Neural cell (in vitro differentiated cells): ENCODE measurements around the gene RGL1.

Experiments used
- EP300 ChIP-seq: fragments of 450-650 bp; conservative IDR thresholded peaks from 2 replicates; pipeline ENCODE4 v1.6.1; 2014; ENCODE audit warnings: antibody characterized with exemption, mild to moderate bottlenecking, moderate library complexity; ENCODE audit not compliant: poor library complexity, severe bottlenecking
- EZH2 ChIP-seq: fragments of 200-600, 300-800 bp; shearing (Covaris generic), sonication (generic); IDR thresholded peaks from 2 replicates; pipeline ENCODE4 v1.6.1; 2014; ENCODE audit warnings: antibody characterized with exemption, low read length, borderline replicate concordance, mild to moderate bottlenecking; ENCODE audit not compliant: insufficient read depth, poor library complexity, severe bottlenecking
- MXI1 ChIP-seq: fragments of 450-650 bp; conservative IDR thresholded peaks from 2 replicates; pipeline ENCODE4 v1.6.1; 2014; ENCODE audit warnings: antibody characterized with exemption, mild to moderate bottlenecking; ENCODE audit not compliant: poor library complexity, severe bottlenecking
- POLR2AphosphoS5 ChIP-seq: IDR thresholded peaks from 2 replicates; pipeline ENCODE4 v1.6.1; 2012
- RAD21 ChIP-seq: fragments of 450-650 bp; conservative IDR thresholded peaks from 2 replicates; pipeline ENCODE4 v1.6.1; 2014; ENCODE audit warnings: antibody characterized with exemption, mild to moderate bottlenecking, moderate library complexity
- REST ChIP-seq: IDR thresholded peaks from 2 replicates; pipeline ENCODE4 v1.6.1; 2012; ENCODE audit warnings: borderline replicate concordance
- TAF1 ChIP-seq: IDR thresholded peaks from 2 replicates; pipeline ENCODE4 v1.6.1; 2012; ENCODE audit warnings: low read depth
- TF ChIP-seq, protein P1 (sequence below): fragments of 450-650 bp; IDR thresholded peaks from 2 replicates; pipeline ENCODE4 v1.5.1; 2014; ENCODE audit warnings: antibody characterized with exemption, mild to moderate bottlenecking, moderate library complexity; ENCODE audit not compliant: poor library complexity, severe bottlenecking

GRCh38 chr1:183957216-183957830, 152.4 kb downstream of the RGL1 start:
- TF ChIP-seq, protein P1, sequence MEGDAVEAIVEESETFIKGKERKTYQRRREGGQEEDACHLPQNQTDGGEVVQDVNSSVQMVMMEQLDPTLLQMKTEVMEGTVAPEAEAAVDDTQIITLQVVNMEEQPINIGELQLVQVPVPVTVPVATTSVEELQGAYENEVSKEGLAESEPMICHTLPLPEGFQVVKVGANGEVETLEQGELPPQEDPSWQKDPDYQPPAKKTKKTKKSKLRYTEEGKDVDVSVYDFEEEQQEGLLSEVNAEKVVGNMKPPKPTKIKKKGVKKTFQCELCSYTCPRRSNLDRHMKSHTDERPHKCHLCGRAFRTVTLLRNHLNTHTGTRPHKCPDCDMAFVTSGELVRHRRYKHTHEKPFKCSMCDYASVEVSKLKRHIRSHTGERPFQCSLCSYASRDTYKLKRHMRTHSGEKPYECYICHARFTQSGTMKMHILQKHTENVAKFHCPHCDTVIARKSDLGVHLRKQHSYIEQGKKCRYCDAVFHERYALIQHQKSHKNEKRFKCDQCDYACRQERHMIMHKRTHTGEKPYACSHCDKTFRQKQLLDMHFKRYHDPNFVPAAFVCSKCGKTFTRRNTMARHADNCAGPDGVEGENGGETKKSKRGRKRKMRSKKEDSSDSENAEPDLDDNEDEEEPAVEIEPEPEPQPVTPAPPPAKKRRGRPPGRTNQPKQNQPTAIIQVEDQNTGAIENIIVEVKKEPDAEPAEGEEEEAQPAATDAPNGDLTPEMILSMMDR = no peak
- no peak for TF ChIP-seq RAD21
- no peak for TF ChIP-seq REST
- TF ChIP-seq EZH2 = no peak
- TF ChIP-seq EP300 = no peak
- no peak for TF ChIP-seq MXI1
- no peak for TF ChIP-seq TAF1
- no peak for TF ChIP-seq POLR2AphosphoS5
